ENCODE results near the gene IGF1R. TPM values are rescaled to one million over a fixed set of nuclear protein-coding genes. Genes with fewer than 3 reads are reported as not detected.

IGF1R gene
- total RNA-seq, 4 donors from 2014 or later: 87.8 to 173 (median 107) TPM

DNA sequence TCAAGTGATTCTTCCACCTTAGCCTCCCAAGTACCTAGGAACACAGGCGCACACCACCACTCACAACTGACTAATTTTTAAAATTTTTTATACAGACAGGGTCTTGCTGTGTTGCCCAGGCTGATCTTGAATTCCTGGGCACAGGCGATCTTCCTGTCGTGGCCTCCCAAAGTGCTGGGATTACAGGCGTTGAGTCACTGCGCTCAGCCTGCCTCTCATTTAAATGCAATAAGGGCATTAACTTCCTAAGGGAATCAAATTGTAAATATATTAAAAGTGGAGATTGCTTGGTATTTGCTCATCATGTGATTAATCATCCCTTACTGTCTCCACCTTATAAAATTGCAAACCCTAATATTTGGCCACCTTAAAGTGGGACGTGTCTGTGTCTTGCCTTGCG, 294.1 kb downstream of the IGF1R start:
- H3K27ac ChIP-seq: no peak overlapping the region
- peaks cover 10% of the 10 kb centered on the region for H3K4me1 ChIP-seq

GRCh38 chr15:98943051-98943508, 294.7 kb downstream of the IGF1R start:
- 72% methylated on average over 5 of the region's 5 CpGs for WGBS
- Histone ChIP-seq H3K27me3 (no peaks in the 10 kb centered on the region), H3K4me3 (no peak overlapping the region), H3K36me3 (peaks cover 75% of the 10 kb centered on the region), H3K27ac (no peak overlapping the region), H3K9me3 (no peaks in the 10 kb centered on the region), H3K4me1 (peaks cover 10% of the 10 kb centered on the region)
- TF ChIP-seq EP300 (IDR thresholded peaks at IDR 0.05): no peak
- DNase-seq (ENCODE audit: low spot score in 2 of 2): no peak

More for the DNA sequence above, 294.1 kb downstream of the IGF1R start:
- Histone ChIP-seq H3K36me3 (peaks cover 78% of the 10 kb centered on the region), H3K27me3 (no peaks in the 10 kb centered on the region), H3K4me3 (no peak overlapping the region), H3K9me3 (no peaks in the 10 kb centered on the region)
- TF ChIP-seq CTCF (IDR thresholded peaks at IDR 0.05) (no peak), POLR2A (IDR thresholded peaks at IDR 0.05) (no peak), EP300 (IDR thresholded peaks at IDR 0.05) (no peak), POLR2AphosphoS5 (IDR thresholded peaks at IDR 0.05) (no peak)
- WGBS: 98% methylated on average over 7 of the region's 7 CpGs
- DNase-seq (ENCODE audit: low spot score in 2 of 2): no peak

GRCh38 chr15:98943601-98944151, 295.3 kb downstream of the IGF1R start:
- Histone ChIP-seq H3K9me3 (no peaks in the 10 kb centered on the region), H3K4me3 (no peak overlapping the region), H3K27me3 (no peaks in the 10 kb centered on the region), H3K36me3 (peaks cover 76% of the 10 kb centered on the region), H3K4me1 (peaks cover 10% of the 10 kb centered on the region), H3K27ac (no peak overlapping the region)
- WGBS: 23% methylated on average over 6 of the region's 6 CpGs
- DNase-seq (ENCODE audit: low spot score in 2 of 2): no peak
- TF ChIP-seq POLR2A (IDR thresholded peaks at IDR 0.05) (no peak), EP300 (IDR thresholded peaks at IDR 0.05) (no peak), POLR2AphosphoS5 (IDR thresholded peaks at IDR 0.05) (no peak), CTCF (IDR thresholded peaks at IDR 0.05) (no peak)

GRCh38 chr15:98946301-98947255, 298.2 kb downstream of the IGF1R start:
- peaks cover 10% of the 10 kb centered on the region for H3K4me1 ChIP-seq
- peaks cover 79% of the 10 kb centered on the region for H3K36me3 ChIP-seq
- TF ChIP-seq POLR2AphosphoS5 (IDR thresholded peaks at IDR 0.05) (no peak), EP300 (IDR thresholded peaks at IDR 0.05) (no peak), POLR2A (IDR thresholded peaks at IDR 0.05) (no peak), CTCF (IDR thresholded peaks at IDR 0.05) (no peak)
- H3K27ac ChIP-seq: peak overlapping the region; percentile 11
- no peaks in the 10 kb centered on the region for H3K27me3 ChIP-seq
- H3K9me3 ChIP-seq: no peaks in the 10 kb centered on the region
- no peak overlapping the region for H3K4me3 ChIP-seq
- no peak for DNase-seq (ENCODE audit: low spot score in 2 of 2)
- 55% methylated on average over 15 of the region's 15 CpGs for WGBS

DNA sequence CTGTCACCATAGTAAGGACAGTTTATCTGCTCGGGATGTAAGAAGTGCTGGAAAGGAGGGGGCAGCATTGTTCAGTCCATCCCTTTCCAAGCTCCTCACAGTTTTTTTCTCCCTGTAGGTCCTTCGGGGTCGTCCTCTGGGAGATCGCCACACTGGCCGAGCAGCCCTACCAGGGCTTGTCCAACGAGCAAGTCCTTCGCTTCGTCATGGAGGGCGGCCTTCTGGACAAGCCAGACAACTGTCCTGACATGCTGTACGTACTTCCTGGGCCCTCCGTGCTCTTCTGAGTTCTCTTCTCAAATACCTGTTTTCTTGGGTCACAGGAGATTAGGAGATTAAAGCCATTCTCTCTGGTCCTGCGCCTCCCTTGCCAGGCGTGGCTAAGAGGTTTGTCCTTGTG, 300.1 kb downstream of the IGF1R start:
- DNase-seq (ENCODE audit: low spot score in 2 of 2): no peak
- TF ChIP-seq EP300 (IDR thresholded peaks at IDR 0.05) (no peak), POLR2A (IDR thresholded peaks at IDR 0.05) (no peak), POLR2AphosphoS5 (IDR thresholded peaks at IDR 0.05) (no peak), CTCF (IDR thresholded peaks at IDR 0.05) (no peak)
- WGBS: 82% methylated on average over 13 of the region's 13 CpGs
- Histone ChIP-seq H3K9me3 (no peaks in the 10 kb centered on the region), H3K36me3 (peaks cover 67% of the 10 kb centered on the region), H3K4me3 (no peak overlapping the region), H3K27ac (no peak overlapping the region), H3K27me3 (no peaks in the 10 kb centered on the region), H3K4me1 (peaks cover 6% of the 10 kb centered on the region)

All from suprapubic skin (tissue), 4 donors.